T-helper 22 cell (primary cell): ENCODE results near the gene ZDHHC20.

Experiments used
- DNase-seq: peaks from one replicate; pipeline ENCODE4 v3.0.0-alpha.2; 2020; ENCODE audit warnings: low read depth

The ZDHHC20 gene

GRCh38 chr13:21324803-21325202 is 134.3 kb downstream of the ZDHHC20 start:
- DNase-seq: no peak

- DNase-seq: no peak
Measured at GRCh38 chr13:21322988-21323387, 136.1 kb downstream of the ZDHHC20 start.
